Mucosa of descending colon (tissue), 3 donors: Measurements from ENCODE around the gene RAB27A. TPM values are rescaled to one million over a fixed set of nuclear protein-coding genes. Genes with fewer than 3 reads are reported as not detected.
A peak's percentile ranks its signal among the peaks of the same experiment; 100 is the strongest.
"Not testable (repeated sequence)": the region's sequence is repeated elsewhere in the genome, so short reads cannot be mapped to it uniquely, and the experiment has no call there.

Source experiments
- ATAC-seq: fragments of 200-7000 bp; cut with Tn5 transposase; one replicate; pipeline ENCODE4 v1.9.1; 2020; ENCODE audit warnings: mild to moderate bottlenecking, moderate library complexity
- DNase-seq, 3 donors: peaks; one replicate each; pipeline ENCODE4 v3.0.0-alpha.2; 2020
- H3K36me3 ChIP-seq: fragments of 200-600 bp; one replicate; pipeline ENCODE4 v1.8.0; 2021; ENCODE audit warnings: low read depth, mild to moderate bottlenecking
- H3K4me1 ChIP-seq: fragments of 200-600 bp; one replicate; pipeline ENCODE4 v1.8.0; 2021; ENCODE audit warnings: low read depth, mild to moderate bottlenecking
- H3K4me3 ChIP-seq: fragments of 200-600 bp; one replicate; pipeline ENCODE4 v1.8.0; 2021; ENCODE audit warnings: mild to moderate bottlenecking
- H3K9me3 ChIP-seq: fragments of 200-600 bp; one replicate; pipeline ENCODE4 v1.8.0; 2021; ENCODE audit warnings: mild to moderate bottlenecking
- CTCF ChIP-seq: fragments of 200-600 bp; IDR thresholded peaks from one replicate; pipeline ENCODE4 v1.8.0; 2022; ENCODE audit warnings: antibody characterized with exemption, mild to moderate bottlenecking
- intact Hi-C, 2 donors: fragments of 100-400 bp; cut with DNase I in 1 of 2; cut with micrococcal nuclease in 1 of 2; formaldehyde crosslinking; loops; one replicate each; pipeline versions ENCODE4 v1.11.0 to v1.11.1; 2022; cut with DNase I, micrococcal nuclease
- total RNA-seq, 3 donors: library from RNA; stranded (reverse); fragmentation: NEBNext Ultra II Directional in 2 of 3; extraction: Animal tissue kit (Norgen Biotek cat#: 25700) in 2 of 3; gene quantifications; one replicate each; pipeline versions ENCODE4 v1.2.1 to v1.2.4, GENCODE V29; 2021 to 2023
- donor health status: DM: no; HTN: no; CAD: no; lungs with moderate emphysema.
- donor health status: DM: no; HTN: no; CAD: no.
- donor health status: DM: no; HTN: yes; CAD: no.

Gene RAB27A
- total RNA-seq, 3 donors from 2014 or later, result 39.0 to 59.8 (median 56.7) TPM

GRCh38 chr15:55284426-55284825, 5.2 kb downstream of the RAB27A start:
- Histone ChIP-seq H3K36me3 (no peaks in the 10 kb centered on the region), H3K4me3 (no peak overlapping the region), H3K4me1 (peaks cover 13% of the 10 kb centered on the region), H3K9me3 (no peaks in the 10 kb centered on the region)
- ATAC-seq (no peak), DNase-seq (no peak)
- TF ChIP-seq CTCF, result no peak
- intact Hi-C loops, result no loop called here

GRCh38 chr15:55283379-55284147, 6.0 kb downstream of the RAB27A start:
- intact Hi-C loops, result no loop called here
- TF ChIP-seq CTCF, result no peak
- H3K36me3 ChIP-seq, result no peaks in the 10 kb centered on the region
- no peak for ATAC-seq
- H3K4me3 ChIP-seq, result no peak overlapping the region
- peaks cover 12% of the 10 kb centered on the region for H3K4me1 ChIP-seq
- no peaks in the 10 kb centered on the region for H3K9me3 ChIP-seq
- DNase-seq, result no peak

- Histone ChIP-seq H3K4me1 (peaks cover 9% of the 10 kb centered on the region), H3K4me3 (no peak overlapping the region), H3K9me3 (no peaks in the 10 kb centered on the region), H3K36me3 (no peaks in the 10 kb centered on the region)
- TF ChIP-seq CTCF, result no peak
- DNase-seq, result no peak
- intact Hi-C loops, result no loop called here
- peak; percentile 44 for ATAC-seq
Measured at GRCh38 chr15:55282284-55282833, 7.3 kb downstream of the RAB27A start.

GRCh38 chr15:55281517-55282228, 7.9 kb downstream of the RAB27A start:
- Histone ChIP-seq H3K4me3 (no peak overlapping the region), H3K9me3 (no peaks in the 10 kb centered on the region), H3K36me3 (no peaks in the 10 kb centered on the region), H3K4me1 (peaks cover 9% of the 10 kb centered on the region)
- no peak for TF ChIP-seq CTCF
- ATAC-seq (no peak), DNase-seq (no peak)
- intact Hi-C loops, result no loop called here

- H3K4me3 ChIP-seq, H3K4me1 ChIP-seq, H3K9me3 ChIP-seq, H3K36me3 ChIP-seq, DNase-seq, ATAC-seq, intact Hi-C loops: not testable (repeated sequence)
Measured at GRCh38 chr15:55280589-55280988, 9.0 kb downstream of the RAB27A start.

GRCh38 chr15:55279746-55280351, 9.8 kb downstream of the RAB27A start:
- no peak for TF ChIP-seq CTCF
- Histone ChIP-seq H3K36me3 (no peaks in the 10 kb centered on the region), H3K9me3 (no peaks in the 10 kb centered on the region), H3K4me3 (no peak overlapping the region), H3K4me1 (peaks cover 9% of the 10 kb centered on the region)
- peak; percentile 73 for ATAC-seq
- DNase-seq, result no peak
- intact Hi-C loops, result no loop called here
